ENCODE results near the gene COL25A1. TPM values are rescaled to one million over a fixed set of nuclear protein-coding genes. Genes with fewer than 3 reads are reported as not detected.

The COL25A1 gene
- total RNA-seq, 2 donors from 2014 or later: 4.0 to 6.2 TPM

GRCh38 chr4:108893468-108893867 lies 409.0 kb downstream of the COL25A1 start:
- no peaks in the 10 kb centered on the region for H3K9me3 ChIP-seq (ENCODE audit: control insufficient read depth, low read length)
- Mint-ChIP-seq H3K27ac (no peak overlapping the region), H3K4me1 (peaks cover 5% of the 10 kb centered on the region), H3K27me3 (ENCODE audit: insufficient read depth) (no peaks in the 10 kb centered on the region), H3K4me3 (no peak overlapping the region), H3K36me3 (ENCODE audit: low read depth) (no peaks in the 10 kb centered on the region), H3K9me3 (no peaks in the 10 kb centered on the region)
- H3K27ac ChIP-seq (ENCODE audit: low read depth, low read length): no peak overlapping the region
- no peak overlapping the region for H3K4me3 ChIP-seq (ENCODE audit: low read length)
- no peaks in the 10 kb centered on the region for H3K4me1 ChIP-seq (ENCODE audit: control insufficient read depth, insufficient read depth, low read length)
- no peak for DNase-seq
- H3K36me3 ChIP-seq (ENCODE audit: control insufficient read depth, insufficient read depth, low read length): no peaks in the 10 kb centered on the region
- no peak overlapping the region for H3K9ac ChIP-seq (ENCODE audit: extremely low read depth, low read length, poor library complexity, severe bottlenecking)
- 87 to 100% methylated on average over 3 of the region's 3 CpGs for WGBS, 2 experiments (ENCODE audit: insufficient coverage in 1 of 2, insufficient read length in 1 of 2)
- no peaks in the 10 kb centered on the region for H3K27me3 ChIP-seq (ENCODE audit: control insufficient read depth, insufficient read depth, low read length, poor library complexity, severe bottlenecking)
- no peak for TF ChIP-seq CTCF (conservative IDR thresholded peaks at IDR 0.05)

- no peaks in the 10 kb centered on the region for H3K36me3 Mint-ChIP-seq (ENCODE audit: low read depth)
- H3K36me3 ChIP-seq (ENCODE audit: control insufficient read depth, insufficient read depth, low read length): no peaks in the 10 kb centered on the region
- H3K27me3 ChIP-seq (ENCODE audit: control insufficient read depth, insufficient read depth, low read length, poor library complexity, severe bottlenecking): no peaks in the 10 kb centered on the region
- 100% methylated on average over 1 of the region's 1 CpG; no CpG with 5 or more reads in 1 of the 2 experiments for WGBS, 2 experiments (ENCODE audit: insufficient coverage in 1 of 2, insufficient read length in 1 of 2)
- H3K9ac ChIP-seq (ENCODE audit: extremely low read depth, low read length, poor library complexity, severe bottlenecking): no peak overlapping the region
- no peak overlapping the region for H3K27ac ChIP-seq (ENCODE audit: low read depth, low read length)
- H3K4me3 Mint-ChIP-seq: no peak overlapping the region
- no peak for TF ChIP-seq CTCF (conservative IDR thresholded peaks at IDR 0.05)
- no peaks in the 10 kb centered on the region for H3K9me3 ChIP-seq (ENCODE audit: control insufficient read depth, low read length)
- H3K27me3 Mint-ChIP-seq (ENCODE audit: insufficient read depth): no peaks in the 10 kb centered on the region
- no peaks in the 10 kb centered on the region for H3K4me1 ChIP-seq (ENCODE audit: control insufficient read depth, insufficient read depth, low read length)
- no peaks in the 10 kb centered on the region for H3K9me3 Mint-ChIP-seq
- no peak overlapping the region for H3K4me3 ChIP-seq (ENCODE audit: low read length)
- DNase-seq: no peak
- H3K27ac Mint-ChIP-seq: no peak overlapping the region
- H3K4me1 Mint-ChIP-seq: peaks cover 5% of the 10 kb centered on the region
Measured at GRCh38 chr4:108891896-108892590, 410.4 kb downstream of the COL25A1 start.

GRCh38 chr4:108890484-108890881 lies 412.0 kb downstream of the COL25A1 start:
- H3K4me1 Mint-ChIP-seq: no peaks in the 10 kb centered on the region

More at GRCh38 chr4:108890484-108890881, 412.0 kb downstream of the COL25A1 start:
- Histone ChIP-seq H3K27ac (ENCODE audit: low read depth, low read length) (peak overlapping the region; percentile 89), H3K27me3 (ENCODE audit: control insufficient read depth, insufficient read depth, low read length, poor library complexity, severe bottlenecking) (no peaks in the 10 kb centered on the region), H3K4me1 (ENCODE audit: control insufficient read depth, insufficient read depth, low read length) (no peaks in the 10 kb centered on the region), H3K36me3 (ENCODE audit: control insufficient read depth, insufficient read depth, low read length) (no peaks in the 10 kb centered on the region), H3K4me3 (ENCODE audit: low read length) (no peak overlapping the region), H3K9ac (ENCODE audit: extremely low read depth, low read length, poor library complexity, severe bottlenecking) (no peak overlapping the region), H3K9me3 (ENCODE audit: control insufficient read depth, low read length) (no peaks in the 10 kb centered on the region)
- no peak for DNase-seq
- H3K27ac Mint-ChIP-seq: no peak overlapping the region
- H3K9me3 Mint-ChIP-seq: no peaks in the 10 kb centered on the region
- WGBS, 2 experiments (ENCODE audit: insufficient coverage in 1 of 2, insufficient read length in 1 of 2): 81% methylated on average over 2 of the region's 2 CpGs
- H3K27me3 Mint-ChIP-seq (ENCODE audit: insufficient read depth): no peaks in the 10 kb centered on the region
- no peak overlapping the region for H3K4me3 Mint-ChIP-seq
- no peaks in the 10 kb centered on the region for H3K36me3 Mint-ChIP-seq (ENCODE audit: low read depth)
- TF ChIP-seq CTCF (conservative IDR thresholded peaks at IDR 0.05): peak; percentile 20

Measured in endodermal cell (in vitro differentiated cells).